Memory B cell (primary cell): ENCODE results near the gene PPL.

Experiments used
- ATAC-seq: fragments of 150-1000 bp; cut with Tn5 transposase; 2 replicates; pipeline ENCODE4 v1.10.0; 2021; ENCODE audit warnings: low read depth, mild to moderate bottlenecking, moderate library complexity
- DNase-seq, 2 donors: peaks; one replicate each; pipeline ENCODE4 v3.0.0; 2022; ENCODE audit warnings: low spot score in 2 of 2
- H3K27ac Mint-ChIP-seq: one replicate; pipeline ENCODE4 v1.8.0; 2022; ENCODE audit warnings: mild to moderate bottlenecking, moderate library complexity, mixed read lengths
- H3K27me3 Mint-ChIP-seq: one replicate; pipeline ENCODE4 v1.8.0; 2022; ENCODE audit warnings: mixed read lengths
- H3K36me3 Mint-ChIP-seq: one replicate; pipeline ENCODE4 v1.8.0; 2022; ENCODE audit warnings: mild to moderate bottlenecking, mixed read lengths
- H3K4me1 Mint-ChIP-seq: one replicate; pipeline ENCODE4 v1.8.0; 2022; ENCODE audit warnings: mixed read lengths
- H3K4me3 Mint-ChIP-seq: one replicate; pipeline ENCODE4 v1.8.0; 2022; ENCODE audit warnings: mild to moderate bottlenecking, moderate library complexity, mixed read lengths
- H3K9me3 Mint-ChIP-seq: one replicate; pipeline ENCODE4 v1.8.0; 2022; ENCODE audit warnings: mixed read lengths

Gene PPL

DNA sequence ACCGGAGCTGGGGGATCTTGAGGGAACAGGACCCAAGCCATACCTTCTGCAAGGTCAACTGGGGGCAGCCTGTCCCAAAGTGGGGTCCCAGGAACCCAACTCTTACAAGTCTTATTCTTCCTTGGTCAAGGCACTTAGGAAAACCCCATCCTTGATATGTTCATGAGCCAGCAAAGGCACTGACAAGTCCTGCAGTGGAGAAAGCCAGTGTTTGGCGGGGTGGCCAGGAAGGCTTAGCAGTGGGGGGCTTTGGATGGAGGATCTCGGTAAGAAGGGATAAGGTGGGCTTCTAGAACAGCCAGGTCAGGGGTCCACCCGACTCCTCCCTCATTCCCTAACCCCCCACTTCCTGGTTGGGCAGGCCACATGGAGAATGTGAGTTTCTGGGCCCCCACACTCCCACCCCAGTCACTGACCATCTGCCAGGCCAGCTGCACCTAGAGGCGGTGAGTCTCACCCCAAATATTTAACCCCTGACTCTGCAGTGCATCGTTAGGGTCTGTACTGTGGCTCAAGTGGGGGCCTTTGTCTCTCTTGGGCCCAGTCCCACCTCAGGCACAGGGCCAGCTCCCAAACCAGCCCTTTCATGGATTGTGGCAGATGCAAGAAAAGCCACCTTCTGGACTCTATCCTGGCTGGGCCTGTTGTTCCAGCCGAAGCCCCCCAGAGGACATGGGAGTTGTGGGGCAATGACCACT, 22.3 kb downstream of the PPL start:
- H3K4me1 Mint-ChIP-seq, result no peaks in the 10 kb centered on the region
- H3K4me3 Mint-ChIP-seq, result no peak overlapping the region
- no peaks in the 10 kb centered on the region for H3K36me3 Mint-ChIP-seq
- no peak overlapping the region for H3K27ac Mint-ChIP-seq
- no peaks in the 10 kb centered on the region for H3K9me3 Mint-ChIP-seq
- DNase-seq (no peak), ATAC-seq (no peak)
- peaks cover 2% of the 10 kb centered on the region for H3K27me3 Mint-ChIP-seq

DNA sequence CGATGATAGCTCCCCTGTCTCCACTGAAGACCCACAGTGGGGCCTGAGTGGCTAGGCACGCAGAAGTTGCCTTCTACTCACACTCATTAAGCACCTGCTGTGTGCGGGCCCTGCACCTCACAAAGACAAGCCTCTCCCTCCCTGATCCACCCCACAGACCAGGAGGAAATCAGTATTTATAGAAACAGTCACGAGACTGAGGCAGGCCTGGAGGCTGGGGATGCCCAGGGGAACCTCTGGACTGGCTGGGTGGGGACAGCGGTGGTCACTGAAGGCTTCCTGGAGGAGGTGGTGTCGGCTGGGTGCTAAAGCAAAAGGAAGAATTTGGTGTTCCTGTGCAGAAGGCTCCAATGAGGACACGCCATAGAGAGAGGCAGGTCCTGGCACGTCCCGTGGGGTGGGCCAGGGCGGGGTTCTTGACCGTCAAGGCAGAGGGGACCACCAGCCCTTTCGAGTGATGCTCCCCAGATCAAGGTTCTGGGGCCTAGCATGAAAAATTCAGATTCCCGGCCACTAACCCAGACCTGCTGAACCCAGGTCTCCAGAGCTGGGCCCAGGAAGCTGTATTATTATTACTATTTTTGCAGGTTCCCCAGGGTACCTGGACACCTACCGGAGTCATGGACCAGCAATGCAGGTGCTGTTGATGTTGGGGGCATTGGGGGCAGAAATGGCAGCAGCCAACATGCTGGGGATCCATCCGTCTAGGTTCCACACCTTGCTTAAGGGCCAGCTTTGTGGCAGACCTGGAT, 23.0 kb downstream of the PPL start:
- Mint-ChIP-seq H3K36me3 (no peaks in the 10 kb centered on the region), H3K27me3 (no peaks in the 10 kb centered on the region), H3K9me3 (no peaks in the 10 kb centered on the region), H3K4me3 (no peak overlapping the region), H3K4me1 (no peaks in the 10 kb centered on the region), H3K27ac (no peak overlapping the region)
- ATAC-seq, result no peak
- DNase-seq, result no peak

DNA sequence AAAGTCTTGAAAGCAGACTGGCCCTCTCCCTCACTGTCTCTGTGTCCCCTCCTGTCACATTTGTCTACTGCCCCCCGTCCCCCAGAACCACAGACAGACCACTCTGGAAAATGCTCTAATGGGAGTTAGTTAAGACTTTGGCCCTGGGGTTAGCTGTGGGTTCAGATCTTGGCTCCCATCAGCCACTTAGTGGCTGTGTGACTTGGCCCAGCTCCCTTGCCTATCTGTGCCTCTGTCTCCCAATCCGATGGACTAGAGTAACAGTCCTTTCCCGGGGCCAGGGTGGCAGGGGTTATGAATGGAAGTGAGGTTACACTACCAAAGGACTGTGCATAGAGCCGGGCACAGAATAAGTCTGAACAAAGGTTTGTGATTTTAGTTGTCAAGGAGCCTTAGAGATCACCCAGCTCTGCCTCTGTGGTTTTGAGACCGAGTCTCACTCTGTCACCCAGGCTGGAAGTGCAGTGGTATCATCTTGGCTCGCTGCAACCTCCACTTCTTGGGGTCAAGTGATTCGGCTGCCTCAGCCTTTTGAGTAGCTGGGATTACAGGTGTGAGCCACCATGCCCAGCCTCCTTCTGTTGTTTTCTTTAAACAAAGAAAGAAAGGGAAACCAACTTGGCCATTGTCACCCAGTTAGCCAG, 23.7 kb downstream of the PPL start:
- no peak for DNase-seq
- Mint-ChIP-seq H3K4me1 (no peaks in the 10 kb centered on the region), H3K27me3 (no peaks in the 10 kb centered on the region), H3K9me3 (no peaks in the 10 kb centered on the region), H3K27ac (no peak overlapping the region), H3K36me3 (no peaks in the 10 kb centered on the region), H3K4me3 (no peak overlapping the region)
- ATAC-seq, result no peak

DNA sequence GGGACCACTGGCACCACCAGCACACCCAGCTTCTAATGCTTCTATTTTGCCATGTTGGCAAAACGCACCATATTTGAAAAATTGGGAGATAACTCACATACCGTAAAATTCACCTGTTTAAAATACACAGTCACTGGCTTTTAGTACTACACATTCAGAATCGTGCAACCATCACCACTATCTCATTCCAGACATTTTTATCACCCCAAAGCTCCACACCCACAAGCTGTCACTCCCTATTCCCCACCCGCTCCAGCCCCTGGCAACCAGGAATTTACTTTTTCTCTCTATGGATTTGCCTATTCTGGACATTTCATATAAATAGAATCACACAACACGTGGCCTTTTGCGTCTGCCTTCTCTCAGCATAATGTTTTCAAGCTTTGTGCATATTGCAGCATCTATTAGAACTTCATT, 25.0 kb downstream of the PPL start:
- Mint-ChIP-seq H3K27ac (no peak overlapping the region), H3K27me3 (no peaks in the 10 kb centered on the region), H3K4me3 (no peak overlapping the region), H3K4me1 (no peaks in the 10 kb centered on the region), H3K9me3 (no peaks in the 10 kb centered on the region), H3K36me3 (no peaks in the 10 kb centered on the region)
- ATAC-seq (no peak), DNase-seq (no peak)

DNA sequence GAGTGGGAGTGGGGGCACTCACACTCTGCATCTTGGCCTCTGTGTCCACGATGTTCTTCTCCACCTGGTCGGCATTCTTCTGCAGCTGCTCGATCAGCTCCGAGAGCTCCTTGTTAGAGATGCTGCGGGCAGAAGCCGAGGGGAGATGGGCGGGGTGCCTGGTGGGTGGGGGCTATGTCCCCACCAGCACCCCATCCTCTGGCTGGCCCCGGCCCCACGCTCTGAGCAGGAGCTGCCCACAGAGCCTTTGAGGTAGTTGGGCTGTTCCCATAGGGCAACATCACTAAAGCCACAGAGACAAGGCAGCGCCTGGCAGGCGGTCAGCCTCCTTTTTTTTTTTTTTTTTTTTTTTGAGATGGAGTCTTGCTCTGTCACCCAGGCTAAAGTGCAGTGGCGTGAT, 26.1 kb downstream of the PPL start:
- Mint-ChIP-seq H3K27ac (no peak overlapping the region), H3K4me1 (no peaks in the 10 kb centered on the region), H3K9me3 (no peaks in the 10 kb centered on the region), H3K4me3 (no peak overlapping the region), H3K27me3 (no peaks in the 10 kb centered on the region), H3K36me3 (no peaks in the 10 kb centered on the region)
- ATAC-seq (no peak), DNase-seq (no peak)

DNA sequence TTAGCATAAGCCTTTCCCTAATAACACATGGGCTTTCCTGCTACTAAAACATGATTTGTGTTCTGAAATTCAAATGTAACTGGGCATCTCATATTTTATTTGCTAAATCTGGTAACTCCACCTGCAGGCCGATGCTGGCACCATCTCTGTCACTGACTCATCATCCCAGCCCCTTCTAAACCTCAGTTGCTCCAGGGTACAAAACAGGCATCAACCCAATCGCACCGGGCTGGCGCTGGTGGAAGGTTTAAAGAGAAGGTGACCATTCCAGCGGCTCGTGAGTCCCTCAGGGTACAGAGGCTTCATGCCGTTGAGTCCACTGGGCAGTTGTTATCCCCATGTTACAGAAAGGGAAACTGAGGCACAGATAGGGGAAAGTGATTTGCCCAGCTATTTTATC, 27.1 kb downstream of the PPL start:
- ATAC-seq, result no peak

DNA sequence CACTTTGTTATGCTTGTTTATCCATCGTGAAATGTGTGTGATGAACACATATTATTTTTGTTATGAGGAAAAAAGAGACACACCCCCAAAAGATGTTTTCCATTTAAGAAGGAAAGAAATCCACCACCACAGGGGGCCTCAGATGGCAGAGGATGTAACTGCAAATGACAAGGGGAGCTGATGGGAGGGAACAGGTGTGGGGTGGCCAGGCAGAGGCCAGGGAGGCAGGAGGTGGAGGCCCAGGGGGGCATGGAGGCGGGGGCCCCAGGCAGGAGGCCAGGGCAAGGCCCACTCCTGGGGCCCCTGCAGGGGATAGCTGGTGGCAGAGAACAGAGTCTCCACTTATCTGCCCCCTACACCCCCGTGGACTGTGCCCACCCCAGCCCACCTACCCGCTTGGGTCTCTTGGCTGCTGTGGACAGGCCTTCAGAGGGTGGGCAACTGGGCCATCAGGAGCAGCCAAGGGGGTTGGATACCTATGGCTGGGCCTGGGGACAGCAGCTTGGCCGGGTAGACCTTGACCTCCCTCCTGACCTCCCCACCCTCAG, 28.0 kb downstream of the PPL start:
- DNase-seq (no peak), ATAC-seq (no peak)
- H3K9me3 Mint-ChIP-seq, result no peaks in the 10 kb centered on the region
- H3K4me3 Mint-ChIP-seq, result no peak overlapping the region
- peaks cover 10% of the 10 kb centered on the region for H3K27me3 Mint-ChIP-seq
- no peak overlapping the region for H3K27ac Mint-ChIP-seq
- no peaks in the 10 kb centered on the region for H3K36me3 Mint-ChIP-seq
- H3K4me1 Mint-ChIP-seq, result no peaks in the 10 kb centered on the region

More for the DNA sequence above, 27.1 kb downstream of the PPL start:
- H3K27ac Mint-ChIP-seq, result no peak overlapping the region
- no peaks in the 10 kb centered on the region for H3K4me1 Mint-ChIP-seq
- no peak overlapping the region for H3K4me3 Mint-ChIP-seq
- DNase-seq, result no peak
- no peaks in the 10 kb centered on the region for H3K9me3 Mint-ChIP-seq
- H3K36me3 Mint-ChIP-seq, result no peaks in the 10 kb centered on the region
- H3K27me3 Mint-ChIP-seq, result peaks cover 4% of the 10 kb centered on the region

DNA sequence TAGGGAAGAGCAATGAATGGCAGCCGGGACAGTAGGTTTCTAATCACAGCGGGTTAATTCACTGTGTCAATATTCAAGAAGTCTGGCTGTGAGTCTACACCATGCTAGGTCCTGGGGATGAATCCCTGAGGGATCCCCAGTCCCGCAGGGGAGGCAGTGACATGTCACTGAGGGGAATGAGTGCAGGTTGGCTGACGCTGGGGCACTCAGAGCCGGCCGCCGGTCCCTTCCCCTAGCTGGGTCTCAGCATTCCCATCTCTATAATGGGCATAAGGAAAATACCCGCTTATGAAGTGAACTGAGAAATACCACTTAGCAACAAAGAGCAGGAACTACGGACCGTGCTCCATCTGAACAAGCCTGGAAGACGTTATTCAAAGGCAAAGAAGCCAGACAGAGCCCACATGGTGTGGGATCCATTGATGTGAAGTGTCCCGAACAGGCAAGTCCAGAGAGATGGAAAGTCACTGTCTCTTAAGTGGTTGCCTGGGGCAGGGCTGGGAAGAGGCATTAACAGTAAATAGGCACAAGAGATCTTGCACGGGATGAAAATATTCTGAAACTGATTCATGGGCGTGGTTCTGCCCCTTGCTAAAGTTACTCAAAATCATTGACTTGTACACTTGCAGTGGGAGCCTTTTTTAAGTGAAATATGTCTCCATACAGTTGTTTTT, 31.9 kb downstream of the PPL start:
- Mint-ChIP-seq H3K27ac (no peak overlapping the region), H3K36me3 (no peaks in the 10 kb centered on the region), H3K4me1 (no peaks in the 10 kb centered on the region), H3K27me3 (peaks cover 12% of the 10 kb centered on the region), H3K9me3 (no peaks in the 10 kb centered on the region), H3K4me3 (no peak overlapping the region)
- ATAC-seq (no peak), DNase-seq (no peak)

DNA sequence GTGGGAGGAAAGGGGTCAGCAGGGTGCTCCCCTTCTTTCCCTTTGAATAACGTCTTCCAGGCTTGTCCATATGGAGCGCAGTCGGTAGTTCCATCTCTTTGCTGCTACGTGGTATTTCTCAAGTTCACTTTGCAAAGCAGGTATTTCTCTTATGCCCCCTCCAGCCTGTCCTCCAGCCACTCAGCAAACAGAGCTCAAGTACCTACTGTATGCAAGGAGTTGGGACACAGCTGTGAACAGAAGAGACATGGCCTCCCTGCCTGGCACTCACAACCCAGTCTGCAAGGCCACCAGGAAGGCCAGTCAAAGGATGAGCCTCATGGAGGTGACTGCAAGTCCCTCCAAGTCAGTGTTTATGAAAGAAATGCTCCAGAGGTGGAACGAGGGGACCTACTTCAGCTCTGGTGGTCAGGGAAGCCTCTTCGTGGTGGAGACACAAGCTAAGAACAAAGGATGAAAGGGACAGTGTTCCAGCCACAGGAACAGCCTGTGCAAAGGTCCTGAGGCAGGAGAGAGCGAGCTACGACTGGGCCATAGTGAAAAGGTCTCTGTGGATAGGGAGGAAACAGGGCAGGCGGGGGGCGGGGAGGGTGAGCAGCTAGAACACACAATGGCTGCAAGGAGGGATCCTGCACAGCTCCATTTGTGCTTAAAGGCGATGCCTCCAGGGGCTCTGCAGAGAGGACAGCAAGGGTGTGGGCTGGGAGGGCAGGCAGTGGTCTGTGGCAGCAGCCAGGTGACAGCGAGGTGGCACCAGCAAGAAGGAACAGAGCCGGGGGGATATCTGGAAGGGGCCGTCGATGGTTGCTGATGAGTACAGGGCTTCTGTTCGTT, 32.6 kb downstream of the PPL start:
- Mint-ChIP-seq H3K27me3 (peaks cover 16% of the 10 kb centered on the region), H3K27ac (no peak overlapping the region), H3K4me1 (peaks cover 2% of the 10 kb centered on the region), H3K4me3 (no peak overlapping the region), H3K9me3 (no peaks in the 10 kb centered on the region), H3K36me3 (no peaks in the 10 kb centered on the region)
- DNase-seq (no peak), ATAC-seq (no peak)

DNA sequence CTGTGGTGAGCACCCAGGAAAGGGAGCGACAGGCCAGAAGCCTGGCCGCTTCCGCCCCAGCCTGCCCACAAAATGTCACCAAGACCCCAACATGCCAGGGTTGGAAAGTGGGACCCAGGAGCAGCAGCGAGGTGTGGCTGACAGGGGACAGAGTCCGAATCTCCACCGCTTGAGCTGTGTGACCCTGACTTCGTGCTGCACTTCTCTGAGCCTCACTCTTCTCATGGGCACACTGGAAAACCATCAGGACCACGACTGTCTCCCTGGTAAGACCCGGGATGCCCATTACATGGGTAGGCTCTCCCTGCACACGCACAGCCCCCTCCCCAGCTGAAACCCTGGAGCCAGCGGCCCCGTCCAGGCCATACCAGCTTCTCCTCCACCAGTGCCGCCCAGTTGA, 34.9 kb downstream of the PPL start:
- peaks cover 2% of the 10 kb centered on the region for H3K4me1 Mint-ChIP-seq
- ATAC-seq (no peak), DNase-seq (no peak)
- H3K36me3 Mint-ChIP-seq, result no peaks in the 10 kb centered on the region
- no peak overlapping the region for H3K4me3 Mint-ChIP-seq
- H3K27me3 Mint-ChIP-seq, result peaks cover 24% of the 10 kb centered on the region
- peaks cover 3% of the 10 kb centered on the region for H3K9me3 Mint-ChIP-seq
- no peak overlapping the region for H3K27ac Mint-ChIP-seq

DNA sequence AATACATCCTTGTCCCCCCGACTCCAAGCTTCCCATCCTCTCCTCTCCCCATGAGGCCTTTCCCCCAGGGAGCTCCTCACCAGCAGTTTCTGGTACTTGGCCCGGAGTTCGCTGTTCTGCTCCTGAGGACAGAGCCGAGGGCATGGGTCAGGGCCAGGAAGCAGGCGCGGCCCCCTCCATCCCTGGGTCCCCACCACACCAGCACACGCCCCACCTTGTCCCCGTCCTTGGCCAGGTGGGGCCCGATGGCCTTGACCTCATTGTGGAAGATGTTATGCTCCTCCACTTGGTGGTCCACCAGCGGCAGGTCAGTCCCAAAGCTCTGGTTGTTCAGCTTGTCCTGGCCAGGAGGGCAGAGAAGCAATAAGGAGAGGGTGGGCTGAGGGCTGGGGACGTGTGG, 36.2 kb downstream of the PPL start:
- Mint-ChIP-seq H3K9me3 (peaks cover 3% of the 10 kb centered on the region), H3K4me3 (no peak overlapping the region), H3K27me3 (peaks cover 24% of the 10 kb centered on the region), H3K4me1 (peaks cover 2% of the 10 kb centered on the region), H3K36me3 (no peaks in the 10 kb centered on the region), H3K27ac (no peak overlapping the region)
- no peak for ATAC-seq
- no peak for DNase-seq

DNA sequence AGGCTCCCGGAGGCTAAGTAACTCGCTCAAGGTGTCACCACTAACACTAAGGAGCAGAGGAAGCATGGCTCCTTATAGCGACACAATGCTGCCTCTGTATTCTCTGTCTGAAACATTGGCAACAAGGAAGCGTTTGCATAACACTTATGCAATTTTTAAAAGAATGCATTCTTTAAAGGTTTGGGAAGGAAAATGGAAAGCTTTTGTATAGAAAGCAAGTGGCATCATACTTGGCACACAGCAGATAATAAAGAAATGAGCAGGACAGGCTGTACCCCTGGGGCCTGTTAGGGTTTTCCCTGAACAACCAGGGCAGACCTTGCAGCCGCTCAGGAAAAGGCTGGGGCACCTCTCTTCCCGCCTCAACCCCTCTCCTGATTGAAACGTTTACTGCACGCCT, 36.9 kb downstream of the PPL start:
- Mint-ChIP-seq H3K9me3 (peaks cover 3% of the 10 kb centered on the region), H3K4me3 (no peak overlapping the region), H3K36me3 (no peaks in the 10 kb centered on the region), H3K4me1 (peaks cover 2% of the 10 kb centered on the region), H3K27ac (no peak overlapping the region), H3K27me3 (peaks cover 21% of the 10 kb centered on the region)
- DNase-seq (no peak), ATAC-seq (no peak)

DNA sequence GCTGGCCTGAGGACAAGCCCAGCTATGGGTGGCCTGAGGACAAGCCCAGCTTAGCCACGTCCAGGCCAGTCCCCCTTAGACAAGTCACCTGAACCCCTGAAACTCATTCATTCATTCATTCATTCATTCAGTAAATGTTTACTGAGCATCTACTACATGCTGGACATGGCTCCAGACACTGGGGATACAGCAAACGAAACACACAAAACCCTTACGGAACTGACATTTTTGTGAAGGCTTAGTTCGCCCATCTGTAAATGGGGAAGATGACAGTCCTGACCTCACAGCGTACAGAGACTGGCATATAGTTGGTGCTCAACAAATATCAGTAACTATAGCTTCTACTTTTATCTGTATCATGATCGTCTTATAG, 37.5 kb downstream of the PPL start:
- Mint-ChIP-seq H3K27ac (no peak overlapping the region), H3K36me3 (no peaks in the 10 kb centered on the region), H3K27me3 (peaks cover 21% of the 10 kb centered on the region), H3K4me1 (peaks cover 2% of the 10 kb centered on the region), H3K9me3 (peaks cover 3% of the 10 kb centered on the region), H3K4me3 (no peak overlapping the region)
- ATAC-seq (no peak), DNase-seq (no peak)
